ENCODE results near the gene PRF1. TPM values are rescaled to one million over a fixed set of nuclear protein-coding genes. Genes with fewer than 3 reads are reported as not detected.

The PRF1 gene
- total and polyA plus RNA-seq, 5 donors, result 0.81 to 2.9 (median 1.3) TPM

DNA sequence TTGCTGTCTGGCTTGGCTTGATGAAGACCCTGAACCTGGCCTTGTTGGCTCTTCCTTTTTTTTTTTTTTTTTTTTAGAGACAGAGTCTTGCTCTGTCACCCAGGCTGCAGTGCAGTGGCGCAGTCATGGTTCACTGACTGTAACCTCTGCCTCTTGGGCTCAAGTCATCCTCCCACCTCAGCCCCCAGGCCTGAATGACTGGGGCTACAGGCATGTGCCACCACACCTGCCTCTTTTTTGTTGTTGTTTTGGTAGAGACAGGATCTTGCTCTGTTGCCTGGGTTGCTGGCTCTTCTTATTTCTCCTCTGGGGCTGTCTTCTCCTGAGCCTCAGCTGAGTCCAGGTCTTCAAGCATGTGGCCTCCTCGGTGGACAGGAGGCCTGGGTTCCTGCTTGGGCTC lies 44.7 kb downstream of the PRF1 start:
- no peak overlapping the region for H3K27ac ChIP-seq (ENCODE audit: low read length)
- H3K27me3 ChIP-seq (ENCODE audit: control insufficient read depth, insufficient read depth), result no peaks in the 10 kb centered on the region
- 65% methylated on average over 2 of the region's 2 CpGs for WGBS
- intact Hi-C loops (cut with DNase I), result no loop called here
- H3K4me3 ChIP-seq (ENCODE audit: low read length), result no peak overlapping the region
- no peak for ATAC-seq
- no peaks in the 10 kb centered on the region for H3K9me3 ChIP-seq (ENCODE audit: control insufficient read depth, low read length)
- DNase-seq, result peak in 2 of 3 donors; percentile 4 to 30
- peaks cover 4% of the 10 kb centered on the region for H3K4me1 ChIP-seq (ENCODE audit: control insufficient read depth, insufficient read depth, low read length)

DNA sequence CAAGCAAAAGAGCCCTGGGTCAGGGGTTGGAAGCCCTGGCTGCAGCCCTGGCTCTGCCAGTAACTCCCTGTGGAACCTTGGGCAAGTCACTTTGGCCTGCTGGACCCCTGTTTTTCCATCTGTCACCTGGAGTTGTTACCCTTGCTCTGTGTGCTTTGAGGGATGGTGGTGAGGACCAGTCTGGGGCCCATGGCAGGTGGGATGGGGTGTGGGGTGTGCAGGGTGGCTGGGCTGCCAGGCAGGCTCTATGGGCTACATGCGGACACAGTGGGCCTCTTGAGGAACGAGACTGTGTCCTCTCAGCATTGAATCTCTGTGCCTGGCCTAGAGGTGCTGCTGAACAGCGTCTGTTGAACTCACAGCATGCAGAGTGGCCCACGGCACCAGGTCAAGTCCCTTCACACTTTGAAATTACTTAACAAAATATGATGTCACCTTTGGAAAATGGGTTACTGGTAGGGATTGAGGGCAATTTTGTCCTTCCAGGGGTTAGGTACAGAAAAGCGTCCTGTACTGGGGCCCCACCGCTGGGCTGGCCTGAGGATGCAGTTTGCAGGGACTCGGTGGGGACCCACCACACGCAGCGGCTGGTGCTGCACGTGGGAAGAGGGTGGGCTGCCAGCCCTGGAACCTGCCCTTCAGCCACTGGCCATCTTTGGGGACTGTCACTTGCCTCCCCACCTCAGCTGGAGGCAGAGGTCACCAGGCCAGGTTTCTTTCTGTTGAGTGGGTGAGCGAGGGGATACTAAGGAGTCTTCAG lies 45.3 kb downstream of the PRF1 start:
- no peak for ATAC-seq
- DNase-seq, result peak; percentile 4 to 36 (median 32)
- H3K4me3 ChIP-seq (ENCODE audit: low read length), result no peak overlapping the region
- no peak overlapping the region for H3K27ac ChIP-seq (ENCODE audit: low read length)
- no peaks in the 10 kb centered on the region for H3K9me3 ChIP-seq (ENCODE audit: control insufficient read depth, low read length)
- H3K4me1 ChIP-seq (ENCODE audit: control insufficient read depth, insufficient read depth, low read length), result peaks cover 4% of the 10 kb centered on the region
- WGBS, result 97% methylated on average over 11 of the region's 11 CpGs
- H3K27me3 ChIP-seq (ENCODE audit: control insufficient read depth, insufficient read depth), result no peaks in the 10 kb centered on the region
- intact Hi-C loops (cut with DNase I), result no loop called here

DNA sequence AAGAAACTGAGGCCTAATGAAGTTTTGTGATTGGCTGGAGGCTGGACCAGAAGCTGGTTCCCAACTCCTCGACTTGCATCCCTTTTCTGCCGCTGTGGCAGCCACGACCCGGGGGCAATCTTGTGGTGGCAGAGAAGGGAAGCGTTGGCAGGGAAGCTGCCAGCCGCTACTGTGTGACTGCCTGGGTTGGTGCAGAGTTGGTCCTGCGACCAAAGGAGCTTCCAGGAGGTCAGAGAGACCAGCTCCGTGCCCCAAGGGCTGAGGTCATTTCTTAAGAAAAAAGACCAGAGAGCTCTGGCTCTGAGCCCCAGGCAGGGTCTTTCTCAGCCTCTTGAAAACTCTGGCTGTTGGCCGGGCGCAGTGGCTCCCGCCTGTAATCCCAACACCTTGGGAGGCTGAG lies 47.2 kb downstream of the PRF1 start:
- ATAC-seq, result no peak

DNA sequence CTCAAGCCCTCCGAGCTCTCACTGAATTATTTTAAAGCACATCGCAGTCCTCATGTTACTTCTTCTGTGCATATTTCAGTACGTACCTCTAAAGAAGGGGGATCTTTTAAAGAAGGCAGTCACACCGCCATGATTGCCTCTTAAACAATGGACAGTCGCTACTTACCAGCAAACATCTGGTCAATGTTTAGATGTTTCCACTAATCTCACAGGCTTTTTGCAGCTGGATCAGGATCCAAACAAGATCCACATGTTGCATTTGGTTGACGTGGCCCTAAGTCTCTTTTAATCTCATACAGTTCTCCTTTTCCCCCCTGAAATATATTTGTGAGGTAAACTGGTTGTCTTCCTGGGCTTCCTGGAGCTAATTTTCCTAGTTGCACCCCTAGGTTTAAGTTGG lies 50.0 kb downstream of the PRF1 start:
- H3K4me3 ChIP-seq (ENCODE audit: low read length), result no peak overlapping the region
- H3K27me3 ChIP-seq (ENCODE audit: control insufficient read depth, insufficient read depth), result no peaks in the 10 kb centered on the region
- ATAC-seq (no peak), DNase-seq (no peak)
- no peaks in the 10 kb centered on the region for H3K4me1 ChIP-seq (ENCODE audit: control insufficient read depth, insufficient read depth, low read length)
- WGBS, result 78% methylated on average over 6 of the region's 6 CpGs
- no peak overlapping the region for H3K27ac ChIP-seq (ENCODE audit: low read length)
- intact Hi-C loops (cut with DNase I), result loop anchor here (2.0 to 5.0 kb wide), 2 partner anchors 206 to 330 kb away; no protein-coding TSS in a partner anchor
- no peaks in the 10 kb centered on the region for H3K9me3 ChIP-seq (ENCODE audit: control insufficient read depth, low read length)

More for the DNA sequence above, 47.2 kb downstream of the PRF1 start:
- intact Hi-C loops (cut with DNase I), result no loop called here
- Histone ChIP-seq H3K27me3 (ENCODE audit: control insufficient read depth, insufficient read depth) (no peaks in the 10 kb centered on the region), H3K4me1 (ENCODE audit: control insufficient read depth, insufficient read depth, low read length) (peaks cover 4% of the 10 kb centered on the region), H3K4me3 (ENCODE audit: low read length) (no peak overlapping the region), H3K9me3 (ENCODE audit: control insufficient read depth, low read length) (no peaks in the 10 kb centered on the region), H3K27ac (ENCODE audit: low read length) (no peak overlapping the region)
- DNase-seq, result peak in 2 of 3 donors; percentile 2 to 56
- WGBS, result 85% methylated on average over 11 of the region's 11 CpGs

DNA sequence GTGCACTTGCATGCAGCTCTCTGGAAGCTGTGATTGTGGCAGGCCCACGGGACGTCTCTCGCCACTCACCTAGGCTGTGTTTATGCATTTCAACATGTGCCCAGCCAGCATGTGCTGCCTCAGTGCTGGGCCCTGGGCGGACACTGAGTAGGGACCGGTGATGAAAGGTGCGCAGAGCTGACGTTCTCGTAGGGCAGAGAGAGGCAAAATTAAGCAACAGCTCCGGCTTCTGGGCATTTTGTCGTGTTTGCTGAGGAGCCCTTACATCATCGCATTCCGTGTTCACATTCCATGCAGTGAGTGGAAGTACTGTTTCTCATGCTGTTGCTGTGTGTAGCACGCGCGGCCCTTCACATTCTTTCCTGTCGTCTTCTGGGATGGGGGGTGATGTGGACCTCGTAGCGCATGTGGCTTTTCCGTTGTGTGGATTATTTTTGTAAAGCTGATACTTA lies 50.5 kb downstream of the PRF1 start:
- intact Hi-C loops (cut with DNase I), result loop anchor here (2.0 to 5.0 kb wide), 3 partner anchors 207 to 330 kb away; no protein-coding TSS in a partner anchor
- Histone ChIP-seq H3K4me3 (ENCODE audit: low read length) (no peak overlapping the region), H3K9me3 (ENCODE audit: control insufficient read depth, low read length) (no peaks in the 10 kb centered on the region), H3K27me3 (ENCODE audit: control insufficient read depth, insufficient read depth) (no peaks in the 10 kb centered on the region), H3K27ac (ENCODE audit: low read length) (no peak overlapping the region), H3K4me1 (ENCODE audit: control insufficient read depth, insufficient read depth, low read length) (no peaks in the 10 kb centered on the region)
- 60% methylated on average over 19 of the region's 19 CpGs for WGBS
- peak; percentile 53 to 63 (median 62) for DNase-seq
- ATAC-seq, result peak; percentile 57 to 59

DNA sequence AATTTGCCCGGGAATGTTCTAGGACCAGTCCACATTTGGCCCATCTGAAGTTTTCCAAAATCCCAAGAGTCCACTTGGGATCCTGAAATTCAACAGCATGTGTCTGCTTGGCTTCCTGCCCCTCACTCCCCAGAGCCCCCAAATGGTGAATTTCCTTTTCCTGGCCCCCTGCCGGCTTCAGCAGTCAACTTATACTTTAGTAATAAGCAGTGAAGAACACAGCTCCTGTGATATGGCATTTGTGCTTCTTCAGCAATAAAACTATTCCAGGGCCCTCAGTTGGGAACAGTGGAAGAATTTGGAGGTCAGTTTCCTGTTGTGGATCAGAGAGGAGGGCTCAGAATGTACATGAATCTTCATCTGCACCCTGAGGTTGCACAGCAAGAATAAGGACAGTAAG lies 51.1 kb downstream of the PRF1 start:
- DNase-seq (peak in 2 of 3 donors; percentile 37 to 45), ATAC-seq (no peak)
- 40% methylated on average over 2 of the region's 2 CpGs for WGBS
- intact Hi-C loops (cut with DNase I), result loop anchor here in 3 of 4 donors (2.0 to 5.0 kb wide), 3 partner anchors 207 to 331 kb away; no protein-coding TSS in a partner anchor
- Histone ChIP-seq H3K27ac (ENCODE audit: low read length) (no peak overlapping the region), H3K4me1 (ENCODE audit: control insufficient read depth, insufficient read depth, low read length) (no peaks in the 10 kb centered on the region), H3K9me3 (ENCODE audit: control insufficient read depth, low read length) (no peaks in the 10 kb centered on the region), H3K4me3 (ENCODE audit: low read length) (no peak overlapping the region), H3K27me3 (ENCODE audit: control insufficient read depth, insufficient read depth) (no peaks in the 10 kb centered on the region)

DNA sequence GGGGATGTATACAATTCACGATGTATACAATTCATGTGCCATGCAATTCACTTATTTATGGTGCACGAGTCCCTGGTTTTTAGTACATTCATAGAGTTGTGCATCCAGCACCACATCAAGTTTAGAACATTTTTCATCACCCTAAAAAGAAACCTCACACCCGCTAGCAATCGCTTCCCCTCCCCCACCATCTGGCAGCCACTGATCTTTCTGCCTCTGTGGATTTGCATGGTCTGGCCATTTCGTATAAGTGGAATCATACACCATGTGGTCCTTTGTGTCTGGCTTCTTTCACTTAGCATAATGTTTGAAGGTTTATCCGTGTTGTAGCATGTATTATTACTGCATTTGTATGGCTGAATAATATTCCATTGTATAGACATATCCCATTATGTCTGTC lies 52.1 kb downstream of the PRF1 start:
- Histone ChIP-seq H3K4me1 (ENCODE audit: control insufficient read depth, insufficient read depth, low read length) (no peaks in the 10 kb centered on the region), H3K27me3 (ENCODE audit: control insufficient read depth, insufficient read depth) (no peaks in the 10 kb centered on the region), H3K9me3 (ENCODE audit: control insufficient read depth, low read length) (no peaks in the 10 kb centered on the region), H3K4me3 (ENCODE audit: low read length) (no peak overlapping the region), H3K27ac (ENCODE audit: low read length) (no peak overlapping the region)
- intact Hi-C loops (cut with DNase I), result loop anchor here in 3 of 4 donors (2.0 to 5.0 kb wide), 3 partner anchors 208 to 332 kb away; no protein-coding TSS in a partner anchor
- DNase-seq, result peak in 1 of 3 donors; percentile 30
- 84% methylated on average over 6 of the region's 6 CpGs for WGBS
- no peak for ATAC-seq

DNA sequence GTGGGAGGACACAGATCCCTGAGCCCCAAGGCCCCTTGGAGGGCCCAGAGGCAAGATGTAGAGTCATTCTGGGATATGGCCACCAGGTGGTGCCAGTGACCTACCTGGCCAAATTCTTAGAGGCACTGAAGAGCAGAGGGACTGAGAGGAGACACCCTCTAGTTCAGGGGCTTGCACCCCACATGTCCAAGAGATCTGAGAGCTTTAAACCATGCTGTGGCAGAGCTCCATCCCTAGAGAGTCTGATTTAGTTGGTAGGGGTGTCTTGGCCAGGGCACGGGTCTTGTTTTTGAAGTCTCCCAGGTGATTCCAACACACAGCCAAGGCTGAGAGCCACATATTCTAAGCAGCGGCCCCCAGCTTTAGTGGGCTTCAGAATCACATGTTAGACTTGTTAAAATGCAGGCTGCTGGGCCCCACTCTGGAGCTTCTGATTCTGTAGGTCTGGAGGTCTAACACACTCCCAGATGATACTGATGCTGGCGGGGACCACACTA lies 52.5 kb downstream of the PRF1 start:
- ATAC-seq, result peak; percentile 61 to 71
- Histone ChIP-seq H3K27ac (ENCODE audit: low read length) (no peak overlapping the region), H3K9me3 (ENCODE audit: control insufficient read depth, low read length) (no peaks in the 10 kb centered on the region), H3K4me3 (ENCODE audit: low read length) (no peak overlapping the region), H3K27me3 (ENCODE audit: control insufficient read depth, insufficient read depth) (no peaks in the 10 kb centered on the region), H3K4me1 (ENCODE audit: control insufficient read depth, insufficient read depth, low read length) (no peaks in the 10 kb centered on the region)
- peak; percentile 58 to 86 (median 67) for DNase-seq
- intact Hi-C loops (cut with DNase I), result loop anchor here (2.0 to 5.0 kb wide), 3 partner anchors 209 to 332 kb away; no protein-coding TSS in a partner anchor
- WGBS, result 77% methylated on average over 3 of the region's 3 CpGs

DNA sequence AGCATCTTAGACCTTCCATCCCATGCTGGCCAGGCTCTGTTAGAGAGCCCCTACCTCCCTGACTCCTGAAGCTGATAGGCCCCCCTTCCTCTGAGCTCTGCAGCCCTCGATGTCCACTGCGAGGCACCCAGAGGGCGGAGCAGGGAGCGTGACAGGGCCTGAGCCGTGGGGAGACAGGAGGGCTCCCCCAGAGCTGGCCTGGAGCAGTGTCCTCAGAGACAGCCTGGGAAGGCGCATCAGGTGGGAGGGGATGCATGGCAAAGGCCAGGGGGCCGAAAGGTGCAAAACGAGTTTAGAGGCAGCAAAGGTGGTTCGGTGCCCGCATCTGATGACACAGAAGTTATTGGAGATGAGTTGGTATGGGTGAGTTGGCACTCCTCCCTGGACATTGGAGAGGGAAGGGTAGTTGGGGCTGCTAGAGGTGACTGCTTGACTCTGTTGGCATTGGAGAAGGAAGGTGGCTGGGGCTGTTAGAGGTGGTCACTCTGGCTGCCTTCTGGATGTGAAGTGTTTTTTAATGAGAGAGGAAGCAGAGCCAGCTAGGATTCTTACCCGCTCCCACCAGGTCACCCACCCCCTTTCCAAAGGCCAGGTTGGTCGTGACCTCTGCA lies 53.1 kb downstream of the PRF1 start:
- intact Hi-C loops (cut with DNase I), result loop anchor here in 2 of 4 donors (2.0 to 5.0 kb wide), 2 partner anchors 209 to 333 kb away; no protein-coding TSS in a partner anchor

More for the DNA sequence above, 53.1 kb downstream of the PRF1 start:
- DNase-seq (peak in 2 of 3 donors; percentile 33 to 43), ATAC-seq (peak in 1 of 2 donors; percentile 9)
- 84% methylated on average over 12 of the region's 12 CpGs for WGBS
- H3K4me1 ChIP-seq (ENCODE audit: control insufficient read depth, insufficient read depth, low read length), result no peaks in the 10 kb centered on the region
- H3K27me3 ChIP-seq (ENCODE audit: control insufficient read depth, insufficient read depth), result no peaks in the 10 kb centered on the region
- no peak overlapping the region for H3K27ac ChIP-seq (ENCODE audit: low read length)
- no peaks in the 10 kb centered on the region for H3K9me3 ChIP-seq (ENCODE audit: control insufficient read depth, low read length)
- no peak overlapping the region for H3K4me3 ChIP-seq (ENCODE audit: low read length)
